C4-2B (cell line): ENCODE data around the gene CDK9.

Experiments used
- ZFX ChIP-seq: fragments of 450-650 bp; IDR thresholded peaks from 2 replicates; pipeline ENCODE4 v1.6.1; 2017
- TF ChIP-seq, protein P1 (sequence below): fragments of 450-650 bp; conservative IDR thresholded peaks from 2 replicates; pipeline ENCODE4 v1.5.1; 2017; ENCODE audit warnings: mild to moderate bottlenecking

DNA sequence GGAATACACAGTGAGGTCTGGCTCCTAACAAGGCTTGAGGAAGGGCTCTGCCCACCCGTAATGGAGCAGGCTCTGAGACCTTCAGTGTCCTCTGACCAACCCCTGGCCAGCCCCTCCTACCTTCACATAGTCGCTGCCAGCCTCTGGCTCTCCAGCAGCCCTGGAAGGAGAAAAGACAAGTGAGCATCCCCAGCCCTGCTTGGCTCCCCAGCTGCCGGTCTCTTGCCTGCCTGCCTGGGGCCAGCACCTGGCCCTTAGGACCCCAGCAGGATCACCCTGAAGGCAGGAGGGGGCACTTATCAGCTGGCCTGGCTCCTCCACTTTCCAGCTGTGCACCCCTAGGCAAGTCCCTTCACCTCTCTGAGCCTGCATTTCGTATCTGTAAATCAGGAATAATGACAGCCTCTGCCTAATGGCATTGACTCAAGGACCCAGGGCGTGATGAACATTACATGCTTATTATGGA is 24.3 kb upstream of the CDK9 start:
- TF ChIP-seq, protein P1, sequence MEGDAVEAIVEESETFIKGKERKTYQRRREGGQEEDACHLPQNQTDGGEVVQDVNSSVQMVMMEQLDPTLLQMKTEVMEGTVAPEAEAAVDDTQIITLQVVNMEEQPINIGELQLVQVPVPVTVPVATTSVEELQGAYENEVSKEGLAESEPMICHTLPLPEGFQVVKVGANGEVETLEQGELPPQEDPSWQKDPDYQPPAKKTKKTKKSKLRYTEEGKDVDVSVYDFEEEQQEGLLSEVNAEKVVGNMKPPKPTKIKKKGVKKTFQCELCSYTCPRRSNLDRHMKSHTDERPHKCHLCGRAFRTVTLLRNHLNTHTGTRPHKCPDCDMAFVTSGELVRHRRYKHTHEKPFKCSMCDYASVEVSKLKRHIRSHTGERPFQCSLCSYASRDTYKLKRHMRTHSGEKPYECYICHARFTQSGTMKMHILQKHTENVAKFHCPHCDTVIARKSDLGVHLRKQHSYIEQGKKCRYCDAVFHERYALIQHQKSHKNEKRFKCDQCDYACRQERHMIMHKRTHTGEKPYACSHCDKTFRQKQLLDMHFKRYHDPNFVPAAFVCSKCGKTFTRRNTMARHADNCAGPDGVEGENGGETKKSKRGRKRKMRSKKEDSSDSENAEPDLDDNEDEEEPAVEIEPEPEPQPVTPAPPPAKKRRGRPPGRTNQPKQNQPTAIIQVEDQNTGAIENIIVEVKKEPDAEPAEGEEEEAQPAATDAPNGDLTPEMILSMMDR, result no peak
- TF ChIP-seq ZFX, result no peak
